SK-N-MC (cell line): ENCODE data around the gene SDSL.

Experiments used
- EZH2 ChIP-seq: fragments of 200-600 bp; sonication (generic); IDR thresholded peaks from one replicate; pipeline ENCODE4 v1.6.1; 2017; ENCODE audit warnings: antibody characterized with exemption
- POLR2AphosphoS5 ChIP-seq: IDR thresholded peaks from 2 replicates; pipeline ENCODE4 v1.6.1; 2012; ENCODE audit warnings: mild to moderate bottlenecking, low read depth, low read length, borderline replicate concordance

- no peak for TF ChIP-seq EZH2
- TF ChIP-seq POLR2AphosphoS5: no peak
Observed at GRCh38 chr12:113438523-113439300, 16.5 kb downstream of the SDSL start.
